OCI-LY3 (cell line): Measurements from ENCODE around the gene HDC.

Source experiments
- EZH2phosphoT487 ChIP-seq: fragments of 200-600 bp; shearing (Covaris generic); IDR thresholded peaks from 2 replicates; pipeline ENCODE4 v1.6.1; 2018; ENCODE audit warnings: antibody characterized with exemption, mixed run types, low read depth
- TF ChIP-seq, protein P1 (sequence below): fragments of 200-600, 300-600 bp; sonication (generic); IDR thresholded peaks from 2 replicates; pipeline ENCODE4 v1.5.1; 2014; ENCODE audit warnings: antibody characterized with exemption, low read length, low read depth

DNA sequence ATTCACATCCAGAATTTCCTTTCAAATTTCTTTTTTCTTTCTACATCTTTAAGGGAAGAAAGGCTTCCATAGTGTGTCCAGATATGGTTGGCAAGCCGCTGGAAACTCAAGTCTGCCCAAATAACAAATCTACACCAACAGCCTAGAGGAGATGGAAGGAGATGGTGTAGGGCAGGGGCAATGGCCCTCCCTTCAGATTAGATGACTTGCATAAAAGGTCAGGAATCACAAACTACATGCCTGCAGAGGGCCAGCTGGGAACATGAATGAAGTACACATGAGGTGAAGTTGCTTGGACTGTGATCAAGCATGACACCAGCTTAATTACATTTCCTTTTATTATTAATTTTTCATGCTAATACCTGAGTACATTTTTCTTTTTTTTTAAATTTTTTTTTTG lies 73.4 kb downstream of the HDC start:
- TF ChIP-seq, protein P1, sequence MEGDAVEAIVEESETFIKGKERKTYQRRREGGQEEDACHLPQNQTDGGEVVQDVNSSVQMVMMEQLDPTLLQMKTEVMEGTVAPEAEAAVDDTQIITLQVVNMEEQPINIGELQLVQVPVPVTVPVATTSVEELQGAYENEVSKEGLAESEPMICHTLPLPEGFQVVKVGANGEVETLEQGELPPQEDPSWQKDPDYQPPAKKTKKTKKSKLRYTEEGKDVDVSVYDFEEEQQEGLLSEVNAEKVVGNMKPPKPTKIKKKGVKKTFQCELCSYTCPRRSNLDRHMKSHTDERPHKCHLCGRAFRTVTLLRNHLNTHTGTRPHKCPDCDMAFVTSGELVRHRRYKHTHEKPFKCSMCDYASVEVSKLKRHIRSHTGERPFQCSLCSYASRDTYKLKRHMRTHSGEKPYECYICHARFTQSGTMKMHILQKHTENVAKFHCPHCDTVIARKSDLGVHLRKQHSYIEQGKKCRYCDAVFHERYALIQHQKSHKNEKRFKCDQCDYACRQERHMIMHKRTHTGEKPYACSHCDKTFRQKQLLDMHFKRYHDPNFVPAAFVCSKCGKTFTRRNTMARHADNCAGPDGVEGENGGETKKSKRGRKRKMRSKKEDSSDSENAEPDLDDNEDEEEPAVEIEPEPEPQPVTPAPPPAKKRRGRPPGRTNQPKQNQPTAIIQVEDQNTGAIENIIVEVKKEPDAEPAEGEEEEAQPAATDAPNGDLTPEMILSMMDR: no peak
- no peak for TF ChIP-seq EZH2phosphoT487
